Esophagus squamous epithelium (tissue), 5 donors: Measurements from ENCODE around the gene KCNMA1. TPM values are rescaled to one million over a fixed set of nuclear protein-coding genes. Genes with fewer than 3 reads are reported as not detected.

ENCODE experiments used
- DNase-seq: peaks from one replicate; lab custom pipeline; 2025; lab: John Stamatoyannopoulos, UW
- H3K27ac ChIP-seq, 4 donors: fragments of 200-600 bp; sonication (generic); one replicate each; pipeline ENCODE4 v1.5.1; 2016 to 2019; ENCODE audit warnings: mild to moderate bottlenecking in 1 of 4
- H3K27me3 ChIP-seq, 4 donors: fragments of 200-600 bp; sonication (generic); 1 replicate in 3 of 4; 2 replicates in 1 of 4; pipeline versions ENCODE4 v1.5.1 to v1.6.0; 2017 to 2021; ENCODE audit warnings: antibody characterized with exemption in 1 of 4
- H3K36me3 ChIP-seq, 3 donors: fragments of 200-600 bp; sonication (generic); one replicate each; pipeline ENCODE4 v1.5.1; 2016 to 2019
- H3K4me1 ChIP-seq, 3 donors: fragments of 200-600 bp; sonication (generic); one replicate each; pipeline ENCODE4 v1.5.1; 2017 to 2019
- H3K4me3 ChIP-seq, 4 donors: fragments of 200-600 bp; sonication (generic); 1 replicate in 3 of 4; 2 replicates in 1 of 4; pipeline ENCODE4 v1.5.1; 2016 to 2019; ENCODE audit warnings: mild to moderate bottlenecking in 2 of 4, moderate library complexity in 1 of 4
- H3K9me3 ChIP-seq, 3 donors: fragments of 200-600 bp; sonication (generic); one replicate each; pipeline ENCODE4 v1.5.1; 2016 to 2019
- POLR2A ChIP-seq, 4 donors: fragments of 450-650 bp; IDR thresholded peaks; one replicate each; pipeline ENCODE4 v1.6.1; 2017; ENCODE audit warnings: antibody characterized with exemption in 4 of 4, mild to moderate bottlenecking in 4 of 4, moderate library complexity in 3 of 4
- WGBS, 2 donors: methylation state at CpG; one replicate each; pipeline ENCODE4 v1.1.5; 2018; 5-methylcytosine and 5-hydroxymethylcytosine counted together
- intact Hi-C: fragments of 100-400 bp; cut with DNase I; formaldehyde crosslinking; loops from one replicate; pipeline ENCODE4 v1.15.0; 2022
- total RNA-seq, 4 donors: library from RNA; depleted of rRNA; stranded (reverse); fragments of >200 nt; gene quantifications; one replicate each; pipeline ENCODE4 v1.1.0, GENCODE V29; 2016
- TF ChIP-seq, protein P1 (sequence below), 6 experiments: fragments of 450-650 bp in 4 of 6; fragments of 200-600 bp in 2 of 6; sonication (generic) in 2 of 6; IDR thresholded peaks; one replicate each; pipeline ENCODE4 v1.5.1; 2016 to 2019; ENCODE audit warnings: antibody characterized with exemption in 6 of 6, mild to moderate bottlenecking in 4 of 6, moderate library complexity in 4 of 6
- donor health status: DM: yes; HTN: yes; CAD: no.

KCNMA1 gene
- total RNA-seq, 4 donors from 2014 or later: 7.5 to 74.2 (median 18.0) TPM

DNA sequence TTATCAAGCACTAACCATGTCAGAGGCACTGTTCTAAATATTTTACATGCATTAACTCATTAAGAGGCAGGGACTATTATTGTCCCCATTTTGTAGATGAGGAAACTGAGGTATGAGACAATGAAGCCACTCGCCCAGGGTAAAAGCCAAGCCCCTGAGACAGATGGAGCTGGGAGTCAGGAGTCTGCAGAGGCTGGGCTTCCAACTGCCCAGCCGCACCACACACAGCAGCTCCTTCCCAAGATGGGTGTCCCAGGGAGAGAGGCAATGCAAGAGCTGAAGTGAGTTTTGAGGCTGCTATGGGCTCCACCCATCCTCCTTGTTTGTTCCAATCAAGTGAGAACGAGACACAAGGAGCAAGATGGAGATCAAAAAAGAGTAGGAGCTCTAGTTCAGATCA, 244.2 kb downstream of the KCNMA1 start:
- Histone ChIP-seq H3K27ac (peak overlapping the region; percentile 28 to 75 (median 56)), H3K27me3 (peaks cover 0 to 23% (median 0%) of the 10 kb centered on the region in 4 donors), H3K36me3 (no peaks in the 10 kb centered on the region), H3K4me3 (no peak overlapping the region), H3K4me1 (peaks cover 19 to 55% (median 36%) of the 10 kb centered on the region in 3 donors), H3K9me3 (no peaks in the 10 kb centered on the region)
- no peak for TF ChIP-seq POLR2A (IDR thresholded peaks at IDR 0.05)
- TF ChIP-seq, protein P1, sequence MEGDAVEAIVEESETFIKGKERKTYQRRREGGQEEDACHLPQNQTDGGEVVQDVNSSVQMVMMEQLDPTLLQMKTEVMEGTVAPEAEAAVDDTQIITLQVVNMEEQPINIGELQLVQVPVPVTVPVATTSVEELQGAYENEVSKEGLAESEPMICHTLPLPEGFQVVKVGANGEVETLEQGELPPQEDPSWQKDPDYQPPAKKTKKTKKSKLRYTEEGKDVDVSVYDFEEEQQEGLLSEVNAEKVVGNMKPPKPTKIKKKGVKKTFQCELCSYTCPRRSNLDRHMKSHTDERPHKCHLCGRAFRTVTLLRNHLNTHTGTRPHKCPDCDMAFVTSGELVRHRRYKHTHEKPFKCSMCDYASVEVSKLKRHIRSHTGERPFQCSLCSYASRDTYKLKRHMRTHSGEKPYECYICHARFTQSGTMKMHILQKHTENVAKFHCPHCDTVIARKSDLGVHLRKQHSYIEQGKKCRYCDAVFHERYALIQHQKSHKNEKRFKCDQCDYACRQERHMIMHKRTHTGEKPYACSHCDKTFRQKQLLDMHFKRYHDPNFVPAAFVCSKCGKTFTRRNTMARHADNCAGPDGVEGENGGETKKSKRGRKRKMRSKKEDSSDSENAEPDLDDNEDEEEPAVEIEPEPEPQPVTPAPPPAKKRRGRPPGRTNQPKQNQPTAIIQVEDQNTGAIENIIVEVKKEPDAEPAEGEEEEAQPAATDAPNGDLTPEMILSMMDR (IDR thresholded peaks at IDR 0.05): no peak
- no peak for DNase-seq
- 54 to 55% methylated on average over 3 of the region's 3 CpGs for WGBS, 2 donors
- intact Hi-C loops: no loop called here

DNA sequence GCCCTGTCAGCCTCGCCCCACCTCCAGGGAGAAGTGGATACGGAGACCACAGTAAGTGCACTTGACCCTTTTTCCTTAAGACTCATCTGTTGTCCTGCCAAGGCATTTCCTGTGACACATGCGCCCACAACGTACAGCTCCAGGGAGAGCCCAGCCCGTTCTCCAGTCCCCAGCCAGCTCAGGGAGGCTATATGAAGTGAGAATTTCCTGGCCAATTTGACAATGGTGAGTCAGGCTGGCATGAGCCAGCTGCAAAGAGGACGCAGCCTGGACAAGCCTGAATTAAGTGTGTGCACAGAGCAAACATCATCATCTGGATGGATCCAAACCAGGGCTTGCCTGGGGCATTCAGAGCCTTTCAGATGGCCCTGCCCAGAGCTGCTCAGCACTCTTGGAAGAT, 244.8 kb downstream of the KCNMA1 start:
- TF ChIP-seq, protein P1 (IDR thresholded peaks at IDR 0.05): no peak
- no peak for TF ChIP-seq POLR2A (IDR thresholded peaks at IDR 0.05)
- no peak for DNase-seq
- Histone ChIP-seq H3K36me3 (no peaks in the 10 kb centered on the region), H3K4me3 (no peak overlapping the region), H3K27ac (peak overlapping the region; percentile 28 to 75 (median 56)), H3K4me1 (peaks cover 19 to 55% (median 36%) of the 10 kb centered on the region in 3 donors), H3K9me3 (no peaks in the 10 kb centered on the region), H3K27me3 (peaks cover 0 to 28% (median 0%) of the 10 kb centered on the region in 4 donors)
- intact Hi-C loops: no loop called here
- WGBS, 2 donors: 32 to 44% methylated on average over 2 to 3 of the region's 6 CpGs

DNA sequence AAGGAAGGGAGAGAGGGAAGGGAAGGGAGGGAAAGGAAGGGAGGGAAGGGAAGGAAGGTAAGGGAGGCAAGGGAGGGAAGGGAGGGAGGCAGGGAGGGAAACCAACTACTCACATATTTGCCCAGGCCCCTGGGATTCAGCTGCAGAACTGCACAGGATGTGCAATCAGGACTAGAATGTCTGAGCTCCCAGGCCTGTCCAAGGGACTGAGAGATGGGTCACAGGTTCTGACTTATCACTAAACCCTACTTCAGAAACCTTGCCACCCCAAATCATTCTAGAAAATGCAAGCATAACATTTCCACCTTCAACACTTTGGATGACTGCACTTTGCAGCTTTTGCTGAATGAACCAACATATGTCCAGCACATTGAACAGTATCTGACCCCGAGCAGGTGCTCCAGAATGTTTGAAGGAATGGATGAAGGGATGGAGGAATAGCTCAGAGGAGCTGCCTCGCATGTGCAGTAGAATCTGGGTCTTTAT, 245.3 kb downstream of the KCNMA1 start:
- H3K36me3 ChIP-seq: no peaks in the 10 kb centered on the region
- TF ChIP-seq, protein P1 (IDR thresholded peaks at IDR 0.05): no peak
- no peak for TF ChIP-seq POLR2A (IDR thresholded peaks at IDR 0.05)
- H3K4me1 ChIP-seq: peaks cover 19 to 58% (median 36%) of the 10 kb centered on the region in 3 donors
- peaks cover 0 to 30% (median 0%) of the 10 kb centered on the region in 4 donors for H3K27me3 ChIP-seq
- H3K9me3 ChIP-seq: no peaks in the 10 kb centered on the region
- 30 to 61% methylated on average over 2 of the region's 2 CpGs for WGBS, 2 donors
- intact Hi-C loops: no loop called here
- no peak overlapping the region for H3K4me3 ChIP-seq
- no peak for DNase-seq
- H3K27ac ChIP-seq: peak overlapping the region; percentile 28 to 75 (median 56)

DNA sequence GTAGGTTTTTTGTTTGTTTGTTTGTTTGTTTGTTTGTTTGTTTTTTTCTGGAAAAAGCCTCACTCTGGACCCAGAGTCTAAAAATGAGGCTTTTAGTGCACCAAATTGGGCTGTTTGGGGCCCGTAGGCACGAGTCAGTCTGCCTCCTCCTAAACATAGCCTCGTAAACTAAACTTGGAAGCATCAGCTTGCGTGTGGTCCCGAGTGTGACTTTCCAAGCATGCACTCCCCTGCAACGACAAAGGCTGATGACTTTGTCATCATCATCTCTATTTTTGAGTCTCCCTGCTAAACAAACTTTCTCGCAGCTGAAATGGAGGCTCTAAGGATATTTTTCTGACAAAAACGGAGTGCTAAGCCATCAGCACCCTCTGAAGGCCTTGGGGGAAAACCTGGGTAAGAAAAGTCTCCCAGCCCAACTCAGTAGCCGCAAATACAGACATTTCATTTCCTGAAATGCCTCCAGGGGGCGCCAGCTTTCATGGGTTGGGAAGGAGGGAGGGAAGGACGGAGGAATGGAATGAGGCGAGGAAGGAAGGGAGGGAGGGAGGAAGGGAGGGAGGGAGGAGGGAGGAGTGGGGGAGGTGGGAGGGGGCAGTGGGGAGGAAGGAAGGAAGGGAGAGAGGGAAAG, 245.9 kb downstream of the KCNMA1 start:
- DNase-seq: no peak
- H3K4me3 ChIP-seq: no peak overlapping the region
- peaks cover 19 to 63% (median 36%) of the 10 kb centered on the region in 3 donors for H3K4me1 ChIP-seq
- H3K9me3 ChIP-seq: no peaks in the 10 kb centered on the region
- H3K27me3 ChIP-seq: peaks cover 0 to 30% (median 0%) of the 10 kb centered on the region in 4 donors
- TF ChIP-seq, protein P1 (IDR thresholded peaks at IDR 0.05): peak; percentile 11 to 63 (median 54)
- TF ChIP-seq POLR2A (IDR thresholded peaks at IDR 0.05): no peak
- no peaks in the 10 kb centered on the region for H3K36me3 ChIP-seq
- H3K27ac ChIP-seq: peak overlapping the region; percentile 28 to 75 (median 56)
- 18 to 23% methylated on average over 5 to 9 of the region's 12 CpGs for WGBS, 2 donors
- intact Hi-C loops: no loop called here

DNA sequence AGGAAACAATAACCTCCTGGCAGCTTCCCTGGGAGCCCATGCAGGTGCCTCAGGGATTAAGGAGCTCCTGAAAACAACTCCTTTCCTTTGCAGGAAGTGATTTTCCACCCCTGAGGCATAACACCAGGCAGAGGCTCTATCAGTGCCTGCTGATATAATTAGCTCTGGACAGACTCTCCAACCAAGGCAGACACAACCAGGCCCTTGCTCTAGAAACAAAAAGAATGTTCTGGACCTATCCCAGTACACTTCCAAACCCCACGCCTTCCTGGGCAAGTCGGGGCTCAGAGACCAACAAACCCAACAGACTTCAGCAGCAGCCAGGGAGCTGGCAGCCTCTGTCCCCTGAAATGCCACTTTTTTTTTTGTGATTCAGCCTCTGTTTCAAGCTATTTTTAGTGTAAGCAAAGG, 247.1 kb downstream of the KCNMA1 start:
- no peak for DNase-seq
- intact Hi-C loops: no loop called here

More for the DNA sequence above, 247.1 kb downstream of the KCNMA1 start:
- TF ChIP-seq, protein P1 (IDR thresholded peaks at IDR 0.05): no peak
- TF ChIP-seq POLR2A (IDR thresholded peaks at IDR 0.05): no peak
- peak overlapping the region in 3 of 4 donors; percentile 56 to 75 (median 68) for H3K27ac ChIP-seq
- H3K27me3 ChIP-seq: peaks cover 0 to 30% (median 0%) of the 10 kb centered on the region in 4 donors
- H3K36me3 ChIP-seq: no peaks in the 10 kb centered on the region
- no peak overlapping the region for H3K4me3 ChIP-seq
- WGBS, 2 donors: 28% methylated on average over 2 of the region's 2 CpGs; no CpG with 5 or more reads in 1 of the 2 donors
- no peaks in the 10 kb centered on the region for H3K9me3 ChIP-seq
- peaks cover 19 to 70% (median 36%) of the 10 kb centered on the region in 3 donors for H3K4me1 ChIP-seq
